IMR-90 (cell line): Measurements from ENCODE around the gene THRB. TPM values are rescaled to one million over a fixed set of nuclear protein-coding genes. Genes with fewer than 3 reads are reported as not detected.

Source experiments
- ATAC-seq: fragments of 200-7000 bp; cut with Tn5 transposase; 2 replicates; pipeline ENCODE4 v1.9.1; 2020; ENCODE audit warnings: low read depth, mild to moderate bottlenecking, moderate library complexity
- BruUV-seq: library from RNA; stranded (reverse); fragments of 400-500 nt; replicated peaks from 2 replicates; lab custom pipeline; 2021; lab: Mats Ljungman, UMichigan
- CTCF ChIA-PET: fragments of 300-600 bp; formaldehyde crosslinking; extraction: SDS; loops from one replicate; lab custom pipeline; 2021; ENCODE audit warnings: antibody characterized with exemption; lab: Yijun Ruan, JAX
- POLR2A ChIA-PET: fragments of 300-600 bp; sonication (Branson Sonifier 250); formaldehyde crosslinking; loops from one replicate; lab custom pipeline; 2022; ENCODE audit warnings: antibody characterized with exemption; ENCODE audit not compliant: unreplicated experiment; lab: Charles Lee
- DNase-seq: peaks from one replicate; pipeline ENCODE4 v3.0.0; 2013
- H2AFZ ChIP-seq: replicated peaks from 2 replicates; pipeline ENCODE3; 2013; ENCODE audit warnings: low read length, mild to moderate bottlenecking; ENCODE audit not compliant: poor library complexity
- H2AK5ac ChIP-seq: 2 replicates; pipeline ENCODE4 v1.6.1; 2013; ENCODE audit warnings: low read depth, low read length, inconsistent platforms
- H2AK9ac ChIP-seq: replicated peaks from 2 replicates; pipeline ENCODE3; 2013; ENCODE audit warnings: mild to moderate bottlenecking, low read depth, low read length, moderate library complexity; ENCODE audit not compliant: poor library complexity
- H2BK120ac ChIP-seq: 2 replicates; pipeline ENCODE4 v1.6.1; 2013; ENCODE audit warnings: low read depth, low read length, inconsistent platforms
- H2BK15ac ChIP-seq: 3 replicates; pipeline ENCODE4 v1.6.1; 2013; ENCODE audit warnings: low read depth, low read length, inconsistent platforms
- H2BK20ac ChIP-seq: 2 replicates; pipeline ENCODE4 v1.6.1; 2013; ENCODE audit warnings: low read depth, mild to moderate bottlenecking, inconsistent platforms, low read length, moderate library complexity
- H2BK5ac ChIP-seq: 2 replicates; pipeline ENCODE4 v1.6.1; 2013; ENCODE audit warnings: mild to moderate bottlenecking, low read depth, low read length, inconsistent platforms; ENCODE audit not compliant: poor library complexity, severe bottlenecking
- H3K14ac ChIP-seq: replicated peaks from 2 replicates; pipeline ENCODE4 v1.6.1; 2013; ENCODE audit warnings: low read depth, low read length, inconsistent platforms
- H3K18ac ChIP-seq: 2 replicates; pipeline ENCODE4 v1.6.1; 2013; ENCODE audit warnings: low read depth, low read length, control low read depth
- H3K23ac ChIP-seq: 2 replicates; pipeline ENCODE4 v1.6.1; 2013; ENCODE audit warnings: low read depth, low read length, inconsistent platforms
- H3K27ac ChIP-seq: 2 replicates; pipeline ENCODE4 v1.5.1; 2013; ENCODE audit warnings: mild to moderate bottlenecking, control low read depth, low read length; ENCODE audit not compliant: insufficient read depth
- H3K27me3 ChIP-seq: 2 replicates; pipeline ENCODE4 v1.6.1; 2013; ENCODE audit warnings: low read length; ENCODE audit not compliant: control insufficient read depth, insufficient read depth
- H3K36me3 ChIP-seq: 2 replicates; pipeline ENCODE4 v1.6.1; 2013; ENCODE audit warnings: low read length, mixed read lengths; ENCODE audit not compliant: control insufficient read depth, insufficient read depth
- H3K4ac ChIP-seq: 2 replicates; pipeline ENCODE4 v1.6.1; 2013; ENCODE audit warnings: low read depth, low read length, inconsistent platforms
- H3K4me1 ChIP-seq: 2 replicates; pipeline ENCODE4 v1.6.1; 2013; ENCODE audit warnings: low read length, mixed read lengths; ENCODE audit not compliant: control insufficient read depth, insufficient read depth
- H3K4me2 ChIP-seq: 2 replicates; pipeline ENCODE4 v1.6.1; 2013; ENCODE audit warnings: low read depth, mild to moderate bottlenecking, control low read depth, low read length, moderate library complexity
- H3K4me3 ChIP-seq: 2 replicates; pipeline ENCODE4 v1.5.1; 2013; ENCODE audit warnings: low read depth, mild to moderate bottlenecking, control low read depth, low read length, moderate library complexity; ENCODE audit not compliant: insufficient read depth
- H3K56ac ChIP-seq: 2 replicates; pipeline ENCODE4 v1.6.1; 2013; ENCODE audit warnings: low read length, inconsistent platforms; ENCODE audit not compliant: insufficient read depth; ENCODE audit errors: extremely low read depth
- H3K79me1 ChIP-seq, 2 experiments: 2 replicates each; pipeline ENCODE4 v1.6.1; 2013; ENCODE audit warnings: low read length in 2 of 2, inconsistent platforms in 1 of 2, low read depth in 1 of 2
- H3K9ac ChIP-seq: 2 replicates; pipeline ENCODE4 v1.6.1; 2013; ENCODE audit warnings: low read depth, low read length, control low read depth
- H3K9me1 ChIP-seq: 2 replicates; pipeline ENCODE4 v1.6.1; 2013; ENCODE audit warnings: low read length, inconsistent platforms; ENCODE audit not compliant: insufficient read depth
- H3K9me3 ChIP-seq: 2 replicates; pipeline ENCODE4 v1.6.1; 2013; ENCODE audit warnings: low read length; ENCODE audit not compliant: control insufficient read depth, insufficient read depth
- H4K20me1 ChIP-seq: 2 replicates; pipeline ENCODE4 v1.6.1; 2013; ENCODE audit warnings: low read length, inconsistent platforms; ENCODE audit not compliant: insufficient read depth
- H4K5ac ChIP-seq: 2 replicates; pipeline ENCODE4 v1.6.1; 2013; ENCODE audit warnings: mild to moderate bottlenecking, low read depth, low read length, control low read depth
- H4K8ac ChIP-seq, 2 experiments: 2 replicates each; pipeline ENCODE4 v1.6.1; 2013; ENCODE audit warnings: low read depth in 2 of 2, low read length in 2 of 2, control low read depth in 1 of 2, inconsistent platforms in 1 of 2
- H4K91ac ChIP-seq: 2 replicates; pipeline ENCODE4 v1.6.1; 2013; ENCODE audit warnings: low read depth, low read length, inconsistent platforms; ENCODE audit not compliant: insufficient read depth
- CEBPB ChIP-seq: IDR thresholded peaks from 2 replicates; pipeline ENCODE4 v1.6.1; 2012; ENCODE audit warnings: low read depth, low read length, improper control_type of control experiment
- CHD1 ChIP-seq: IDR thresholded peaks from 2 replicates; pipeline ENCODE4 v1.6.1; 2012; ENCODE audit warnings: low read depth, low read length, improper control_type of control experiment
- CTCF ChIP-seq: conservative IDR thresholded peaks from 2 replicates; pipeline ENCODE4 v1.5.1; 2012; ENCODE audit warnings: mild to moderate bottlenecking, low read depth, low read length, improper control_type of control experiment
- NFE2L2 ChIP-seq: fragments of 150-350 bp; IDR thresholded peaks from 2 replicates; pipeline ENCODE4 v1.6.1; 2016; ENCODE audit warnings: low read depth, mild to moderate bottlenecking, low read length
- POLR2A ChIP-seq: IDR thresholded peaks from 2 replicates; pipeline ENCODE4 v1.6.1; 2012; ENCODE audit warnings: mild to moderate bottlenecking, low read depth, low read length
- WGBS, 2 experiments: methylation state at CpG; one replicate each; pipeline versions ENCODE4 v1.1.5 to v1.1.7; 2013; ENCODE audit warnings: missing lambda C conversion rate in 2 of 2; ENCODE audit not compliant: insufficient read length in 1 of 2; ENCODE audit errors: extremely low coverage in 2 of 2; 5-methylcytosine and 5-hydroxymethylcytosine counted together
- dilution Hi-C: fragments of 300-500 bp; cut with HindIII; formaldehyde crosslinking; loops from one replicate; pipeline ENCODE4 v1.14.3; 2018; ENCODE audit warnings: low sequenced_read_pairs; ENCODE audit not compliant: unreplicated experiment
- in situ Hi-C: fragments of 300-500 bp; cut with MboI; formaldehyde crosslinking; loops from 3 replicates; pipeline ENCODE4 v1.14.3; 2019; ENCODE audit warnings: low sequenced_read_pairs, inconsistent platforms, mixed read lengths
- intact Hi-C: fragments of 100-400 bp; cut with micrococcal nuclease; formaldehyde crosslinking; loops from 2 replicates; pipeline ENCODE4 v1.10.0; 2022
- polyA plus RNA-seq, 3 experiments: library from polyadenylated mRNA; depleted of rRNA; stranded (reverse); fragments of >200 nt; gene quantifications; 2 replicates each; pipeline ENCODE4 v1.2.3, GENCODE V29; 2012; ENCODE audit warnings: low replicate concordance in 1 of 3
- total RNA-seq: library from RNA; depleted of rRNA; stranded (reverse); fragments of >200 nt; gene quantifications from 2 replicates; pipeline ENCODE4 v1.2.3, GENCODE V29; 2012

The THRB gene
- total and polyA plus RNA-seq, 2 of the 4 experiments (the other 2 are of a cell fraction): under 0.01 TPM; not detected in 1

GRCh38 chr3:24460974-24461373 lies 33.7 kb downstream of the THRB start:
- no peaks in the 10 kb centered on the region for H3K4me1 ChIP-seq
- H2AK5ac ChIP-seq: no peak overlapping the region
- H3K18ac ChIP-seq: no peak overlapping the region
- TF ChIP-seq POLR2A: no peak
- TF ChIP-seq CTCF: no peak
- no peak for TF ChIP-seq CHD1
- TF ChIP-seq NFE2L2: no peak
- no peak for TF ChIP-seq CEBPB
- H3K23ac ChIP-seq: no peak overlapping the region
- POLR2A ChIA-PET: no interaction called here
- no peak overlapping the region for H2BK5ac ChIP-seq
- no peak overlapping the region for H2BK120ac ChIP-seq
- no peak overlapping the region for H2AK9ac ChIP-seq
- H4K91ac ChIP-seq: no peak overlapping the region
- H4K20me1 ChIP-seq: no peaks in the 10 kb centered on the region
- intact Hi-C loops: no loop called here
- H3K14ac ChIP-seq: no peak overlapping the region
- dilution Hi-C loops: no loop called here
- H3K9ac ChIP-seq: no peak overlapping the region
- no peak overlapping the region for H3K4ac ChIP-seq
- no peak overlapping the region for H4K8ac ChIP-seq
- no peaks in the 10 kb centered on the region for H3K9me1 ChIP-seq
- no peaks in the 10 kb centered on the region for H3K36me3 ChIP-seq
- ATAC-seq (no peak), DNase-seq (no peak)
- no peak overlapping the region for H4K5ac ChIP-seq
- no TSS peak for BruUV-seq
- H3K79me1 ChIP-seq: no peaks in the 10 kb centered on the region
- H3K4me2 ChIP-seq: no peak overlapping the region
- H3K27ac ChIP-seq: no peak overlapping the region
- H2BK15ac ChIP-seq: no peak overlapping the region
- H3K4me3 ChIP-seq: no peak overlapping the region
- CTCF ChIA-PET: no interaction called here
- WGBS, 2 experiments: 60% methylated on average over 1 of the region's 2 CpGs; no CpG with 5 or more reads in 1 of the 2 experiments
- H3K56ac ChIP-seq: no peak overlapping the region
- in situ Hi-C loops: no loop called here
- H3K9me3 ChIP-seq: no peaks in the 10 kb centered on the region
- no peak overlapping the region for H2AFZ ChIP-seq
- H3K27me3 ChIP-seq: no peaks in the 10 kb centered on the region
- H2BK20ac ChIP-seq: no peak overlapping the region
